Measurements from ENCODE around the gene TSPAN3.

- no peak for TF ChIP-seq CTCF (conservative IDR thresholded peaks at IDR 0.05; ENCODE audit: low read depth, low read length)
- TF ChIP-seq EZH2phosphoT487 (IDR thresholded peaks at IDR 0.05; ENCODE audit: borderline replicate concordance, low read length): no peak
Observed at GRCh38 chr15:77096138-77096537, 25.2 kb upstream of the TSPAN3 start.

All from PC-3 (cell line).